Peyer's patch (tissue), 4 donors: Measurements from ENCODE around the gene PHYH.

Experiments used
- POLR2A ChIP-seq, 2 donors: fragments of 450-650 bp; IDR thresholded peaks; one replicate each; pipeline ENCODE4 v1.5.1; 2017; ENCODE audit warnings: antibody characterized with exemption in 2 of 2, mild to moderate bottlenecking in 2 of 2, moderate library complexity in 2 of 2
- TF ChIP-seq, protein P1 (sequence below), 6 experiments: fragments of 450-650 bp in 4 of 6; fragments of 200-600 bp in 2 of 6; sonication (generic) in 1 of 6; IDR thresholded peaks; one replicate each; pipeline ENCODE4 v1.5.1; 2017 to 2019; ENCODE audit warnings: antibody characterized with exemption in 6 of 6, mild to moderate bottlenecking in 3 of 6, moderate library complexity in 1 of 6

- TF ChIP-seq, protein P1, sequence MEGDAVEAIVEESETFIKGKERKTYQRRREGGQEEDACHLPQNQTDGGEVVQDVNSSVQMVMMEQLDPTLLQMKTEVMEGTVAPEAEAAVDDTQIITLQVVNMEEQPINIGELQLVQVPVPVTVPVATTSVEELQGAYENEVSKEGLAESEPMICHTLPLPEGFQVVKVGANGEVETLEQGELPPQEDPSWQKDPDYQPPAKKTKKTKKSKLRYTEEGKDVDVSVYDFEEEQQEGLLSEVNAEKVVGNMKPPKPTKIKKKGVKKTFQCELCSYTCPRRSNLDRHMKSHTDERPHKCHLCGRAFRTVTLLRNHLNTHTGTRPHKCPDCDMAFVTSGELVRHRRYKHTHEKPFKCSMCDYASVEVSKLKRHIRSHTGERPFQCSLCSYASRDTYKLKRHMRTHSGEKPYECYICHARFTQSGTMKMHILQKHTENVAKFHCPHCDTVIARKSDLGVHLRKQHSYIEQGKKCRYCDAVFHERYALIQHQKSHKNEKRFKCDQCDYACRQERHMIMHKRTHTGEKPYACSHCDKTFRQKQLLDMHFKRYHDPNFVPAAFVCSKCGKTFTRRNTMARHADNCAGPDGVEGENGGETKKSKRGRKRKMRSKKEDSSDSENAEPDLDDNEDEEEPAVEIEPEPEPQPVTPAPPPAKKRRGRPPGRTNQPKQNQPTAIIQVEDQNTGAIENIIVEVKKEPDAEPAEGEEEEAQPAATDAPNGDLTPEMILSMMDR (IDR thresholded peaks at IDR 0.05), result no peak
- no peak for TF ChIP-seq POLR2A (IDR thresholded peaks at IDR 0.05)
Observed at GRCh38 chr10:13231190-13231589, 68.7 kb downstream of the PHYH start.
